ENCODE measurements around the gene ST6GALNAC6. TPM values are rescaled to one million over a fixed set of nuclear protein-coding genes. Genes with fewer than 3 reads are reported as not detected.

ST6GALNAC6 gene
- total and polyA plus RNA-seq, 10 donors, result 29.0 to 118 (median 71.6) TPM

DNA sequence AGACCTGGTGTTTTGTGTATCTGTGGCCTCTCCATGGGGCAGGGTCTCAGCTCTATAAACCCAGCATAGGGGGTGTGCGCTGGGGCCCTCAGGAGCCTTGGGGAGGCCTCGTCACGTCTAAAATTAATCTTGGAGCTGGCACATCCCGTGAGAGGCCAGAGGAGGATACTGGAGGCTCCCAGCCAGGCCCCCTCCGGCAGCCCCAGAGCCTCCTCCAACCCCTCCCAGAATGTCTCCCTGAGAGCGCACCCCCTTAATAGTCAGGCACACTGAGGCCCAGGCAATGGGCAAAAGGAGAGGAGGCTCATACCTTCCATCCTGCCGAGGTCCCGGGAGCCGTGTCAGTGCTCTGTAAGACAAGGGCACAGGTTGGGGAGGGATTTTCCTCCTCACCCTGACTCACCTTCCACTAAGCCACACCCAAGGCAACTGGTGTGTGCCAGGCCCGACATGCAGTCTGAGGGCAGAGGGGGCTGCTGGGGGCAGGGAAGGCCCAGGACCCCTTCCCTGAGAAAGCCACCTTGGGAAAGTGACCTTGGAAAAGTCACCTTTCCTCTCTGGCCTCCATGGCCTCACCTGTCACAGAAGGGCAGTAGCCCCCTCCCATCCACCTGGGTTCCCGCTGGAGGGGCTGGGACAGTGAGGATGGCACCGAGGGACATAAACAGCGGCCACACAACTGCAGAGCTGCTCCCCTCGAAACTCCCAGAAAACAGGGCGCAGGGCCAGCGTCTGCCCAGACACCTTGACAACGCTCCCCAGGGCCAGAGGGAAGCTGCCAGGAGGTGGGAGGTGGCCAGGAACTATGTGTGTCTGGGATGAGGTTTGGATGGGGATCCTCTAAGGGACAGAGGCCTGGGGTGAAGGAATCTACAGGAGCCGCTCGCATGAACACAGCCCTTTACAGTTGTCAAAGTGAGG, 24.8 kb downstream of the ST6GALNAC6 start:
- intact Hi-C loops (cut with DNase I; ENCODE audit: low total_unique reads), result no loop called here
- peak overlapping the region in 5 of 8 donors; percentile 33 to 83 (median 82) for H3K27ac ChIP-seq
- H3K4me3 ChIP-seq, result peak overlapping the region in 1 of 8 donors; percentile 38

DNA sequence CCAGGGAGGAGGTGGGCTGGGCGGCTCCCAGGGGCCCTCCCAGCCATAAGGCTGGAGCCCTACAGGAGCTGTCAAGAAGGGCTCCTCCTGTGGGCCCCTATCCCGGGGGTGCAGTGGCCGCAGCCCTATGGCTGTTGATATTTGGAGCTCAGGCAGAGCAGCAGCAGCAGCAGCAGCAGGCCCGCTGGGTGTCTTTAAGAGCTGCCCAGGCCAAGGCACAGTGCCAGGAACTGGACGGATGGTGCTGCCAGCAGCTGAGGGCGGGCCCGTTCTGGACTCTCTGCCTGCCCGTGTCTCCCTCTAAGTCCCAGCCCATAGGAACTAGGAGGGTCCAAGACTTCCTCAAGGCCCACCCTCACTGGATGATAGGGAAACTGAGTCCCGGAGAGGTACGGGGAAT, 25.5 kb downstream of the ST6GALNAC6 start:
- intact Hi-C loops (cut with DNase I; ENCODE audit: low total_unique reads), result no loop called here

More for the DNA sequence above, 24.8 kb downstream of the ST6GALNAC6 start:
- H3K9me3 ChIP-seq, result no peaks in the 10 kb centered on the region
- peak; percentile 65 for DNase-seq
- H3K36me3 ChIP-seq, result peaks cover 0 to 32% (median 6%) of the 10 kb centered on the region in 6 donors
- H3K27me3 ChIP-seq (replicated peaks in 1 of 7), result peaks cover 0 to 17% (median 4%) of the 10 kb centered on the region in 7 donors
- TF ChIP-seq, protein P1, sequence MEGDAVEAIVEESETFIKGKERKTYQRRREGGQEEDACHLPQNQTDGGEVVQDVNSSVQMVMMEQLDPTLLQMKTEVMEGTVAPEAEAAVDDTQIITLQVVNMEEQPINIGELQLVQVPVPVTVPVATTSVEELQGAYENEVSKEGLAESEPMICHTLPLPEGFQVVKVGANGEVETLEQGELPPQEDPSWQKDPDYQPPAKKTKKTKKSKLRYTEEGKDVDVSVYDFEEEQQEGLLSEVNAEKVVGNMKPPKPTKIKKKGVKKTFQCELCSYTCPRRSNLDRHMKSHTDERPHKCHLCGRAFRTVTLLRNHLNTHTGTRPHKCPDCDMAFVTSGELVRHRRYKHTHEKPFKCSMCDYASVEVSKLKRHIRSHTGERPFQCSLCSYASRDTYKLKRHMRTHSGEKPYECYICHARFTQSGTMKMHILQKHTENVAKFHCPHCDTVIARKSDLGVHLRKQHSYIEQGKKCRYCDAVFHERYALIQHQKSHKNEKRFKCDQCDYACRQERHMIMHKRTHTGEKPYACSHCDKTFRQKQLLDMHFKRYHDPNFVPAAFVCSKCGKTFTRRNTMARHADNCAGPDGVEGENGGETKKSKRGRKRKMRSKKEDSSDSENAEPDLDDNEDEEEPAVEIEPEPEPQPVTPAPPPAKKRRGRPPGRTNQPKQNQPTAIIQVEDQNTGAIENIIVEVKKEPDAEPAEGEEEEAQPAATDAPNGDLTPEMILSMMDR (IDR thresholded peaks at IDR 0.05 in 8 of 11, conservative IDR thresholded peaks at IDR 0.05 in 3 of 11), result no peak
- TF ChIP-seq POLR2A (IDR thresholded peaks at IDR 0.05) (no peak), POLR2AphosphoS5 (IDR thresholded peaks at IDR 0.05) (no peak)
- WGBS, 5 donors, result 76 to 89% (median 79%) methylated on average over 19 of the region's 19 CpGs
- H3K4me1 ChIP-seq, result peaks cover 22 to 97% (median 55%) of the 10 kb centered on the region in 6 donors

DNA sequence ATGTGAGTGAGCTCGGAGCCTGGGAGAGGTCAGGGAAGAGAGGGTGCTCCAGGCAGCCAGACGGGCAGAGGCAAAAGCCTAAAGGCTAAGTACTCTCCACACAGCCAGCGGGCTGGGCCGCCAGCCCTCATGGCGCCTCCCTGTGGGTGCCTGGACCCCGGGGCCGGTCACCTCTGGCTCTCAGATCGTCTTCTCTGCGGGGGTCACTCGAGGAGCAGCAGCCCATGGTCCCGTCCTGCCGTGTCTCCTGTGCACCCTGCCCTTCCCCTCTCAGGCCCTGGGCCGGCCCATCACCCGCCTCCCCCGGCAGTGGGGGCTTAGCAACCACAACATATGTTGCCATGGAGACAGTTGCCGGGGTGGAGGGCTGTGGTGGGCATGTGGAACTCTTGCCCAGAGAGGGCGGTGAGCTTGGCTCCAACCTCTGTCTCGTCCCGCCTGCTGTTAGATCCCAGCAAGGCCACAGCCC, 26.1 kb downstream of the ST6GALNAC6 start:
- Histone ChIP-seq H3K27ac (peak overlapping the region in 5 of 8 donors; percentile 14 to 83 (median 82)), H3K4me3 (no peak overlapping the region), H3K9me3 (no peaks in the 10 kb centered on the region), H3K4me1 (peaks cover 25 to 99% (median 63%) of the 10 kb centered on the region in 6 donors), H3K27me3 (replicated peaks in 1 of 7) (peaks cover 0 to 16% (median 4%) of the 10 kb centered on the region in 7 donors), H3K36me3 (peaks cover 0 to 33% (median 6%) of the 10 kb centered on the region in 6 donors)
- TF ChIP-seq, protein P1 (IDR thresholded peaks at IDR 0.05 in 8 of 11, conservative IDR thresholded peaks at IDR 0.05 in 3 of 11), result no peak
- TF ChIP-seq POLR2AphosphoS5 (IDR thresholded peaks at IDR 0.05) (no peak), POLR2A (IDR thresholded peaks at IDR 0.05) (no peak)
- 76 to 85% (median 81%) methylated on average over 12 to 19 of the region's 19 CpGs for WGBS, 5 donors
- no peak for DNase-seq
- intact Hi-C loops (cut with DNase I; ENCODE audit: low total_unique reads), result no loop called here

More for the DNA sequence above, 25.5 kb downstream of the ST6GALNAC6 start:
- Histone ChIP-seq H3K4me1 (peaks cover 25 to 99% (median 62%) of the 10 kb centered on the region in 6 donors), H3K27me3 (replicated peaks in 1 of 7) (peaks cover 0 to 17% (median 4%) of the 10 kb centered on the region in 7 donors), H3K9me3 (no peaks in the 10 kb centered on the region), H3K27ac (peak overlapping the region in 5 of 8 donors; percentile 33 to 83 (median 82)), H3K4me3 (peak overlapping the region in 1 of 8 donors; percentile 38), H3K36me3 (peaks cover 0 to 32% (median 6%) of the 10 kb centered on the region in 6 donors)
- 63 to 89% (median 71%) methylated on average over 4 to 10 of the region's 10 CpGs for WGBS, 5 donors
- TF ChIP-seq POLR2A (IDR thresholded peaks at IDR 0.05) (no peak), POLR2AphosphoS5 (IDR thresholded peaks at IDR 0.05) (peak; percentile 27 to 54 (median 53))
- TF ChIP-seq, protein P1 (IDR thresholded peaks at IDR 0.05 in 8 of 11, conservative IDR thresholded peaks at IDR 0.05 in 3 of 11), result no peak
- DNase-seq, result no peak

Data from spleen (tissue), 11 donors.